Germinal center (tissue), 1 donor: ENCODE measurements around the gene SRSF8.
A peak's percentile ranks its signal among the peaks of the same experiment; 100 is the strongest.
"Not testable (repeated sequence)": the region's sequence is repeated elsewhere in the genome, so short reads cannot be mapped to it uniquely, and the experiment has no call there.

Experiments used
- DNase-seq: peaks from one replicate; pipeline ENCODE4 v3.0.0; 2012; ENCODE audit warnings: mixed read lengths, low spot score

SRSF8 gene

DNA sequence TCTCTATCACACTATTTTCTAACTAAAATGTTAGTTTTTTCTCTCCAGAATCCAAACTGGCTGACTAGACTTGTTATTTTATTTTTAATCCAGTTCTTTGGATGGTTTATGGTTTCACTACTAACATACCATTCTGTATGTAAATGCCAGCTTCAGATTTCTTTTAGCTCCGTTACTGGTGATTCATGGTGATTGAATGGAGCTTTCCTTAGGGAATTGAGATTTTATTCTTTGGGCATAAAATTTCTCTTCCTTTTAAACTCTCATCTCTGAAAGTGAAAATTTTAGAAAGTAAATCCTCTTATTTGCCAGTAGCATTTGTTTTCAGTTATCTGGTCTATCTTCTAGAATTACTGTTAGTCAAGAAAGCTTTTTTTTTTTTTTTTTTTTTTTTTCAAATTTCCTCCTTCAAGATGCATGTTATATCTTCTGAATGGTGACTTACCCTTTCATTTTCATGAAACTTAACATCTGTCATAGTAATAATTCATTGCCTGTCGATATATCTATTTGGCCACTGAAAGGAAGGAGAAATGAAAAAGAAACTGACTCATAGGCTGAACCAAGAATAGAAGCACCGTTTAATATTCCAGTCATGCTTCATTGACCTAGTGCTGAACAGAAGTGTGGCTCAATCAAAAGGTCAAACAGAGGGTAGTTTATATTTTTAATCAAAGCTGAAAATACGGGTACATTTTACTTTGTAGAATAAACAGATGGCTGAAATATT lies 29.3 kb downstream of the SRSF8 start:
- peak; percentile 64 for DNase-seq

DNA sequence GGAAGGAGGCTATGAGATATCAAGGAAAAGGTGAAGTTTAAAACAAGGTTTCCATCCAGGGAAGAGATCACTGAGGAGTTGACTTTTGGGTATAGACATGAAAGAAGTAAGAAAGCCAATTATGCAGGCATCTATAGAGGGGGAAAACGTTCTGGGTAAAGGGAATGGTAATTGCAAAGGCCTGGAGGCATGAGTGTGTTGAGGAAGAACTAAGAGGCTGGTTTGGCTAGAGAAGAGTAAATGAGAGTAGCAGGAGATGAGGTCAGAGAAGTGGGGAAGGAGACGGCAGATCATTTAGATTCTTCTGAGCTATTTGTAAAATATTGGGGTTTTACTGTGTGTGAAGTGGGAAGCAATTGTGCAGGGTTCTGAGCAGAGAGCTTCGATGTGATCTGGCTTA lies 30.5 kb downstream of the SRSF8 start:
- DNase-seq, result no peak

DNA sequence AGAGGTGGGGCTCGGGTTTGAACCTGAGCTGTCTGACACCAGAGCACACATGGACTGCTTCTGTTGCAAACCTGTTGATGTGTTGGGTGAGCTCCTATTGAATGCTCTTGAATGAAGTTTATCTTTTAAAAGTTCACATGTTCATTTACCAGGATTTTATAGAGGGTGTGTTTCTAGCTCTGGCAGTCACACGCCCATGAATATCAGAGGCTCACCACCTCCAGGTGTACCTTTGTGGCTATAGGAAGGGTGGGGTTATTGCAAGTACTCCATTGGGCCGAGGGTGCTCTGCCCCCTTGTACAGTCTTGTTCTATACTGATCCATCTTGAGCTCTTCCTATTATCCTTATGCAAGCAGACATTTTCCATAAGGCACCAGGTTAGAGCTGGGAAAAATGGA lies 32.1 kb downstream of the SRSF8 start:
- no peak for DNase-seq

DNA sequence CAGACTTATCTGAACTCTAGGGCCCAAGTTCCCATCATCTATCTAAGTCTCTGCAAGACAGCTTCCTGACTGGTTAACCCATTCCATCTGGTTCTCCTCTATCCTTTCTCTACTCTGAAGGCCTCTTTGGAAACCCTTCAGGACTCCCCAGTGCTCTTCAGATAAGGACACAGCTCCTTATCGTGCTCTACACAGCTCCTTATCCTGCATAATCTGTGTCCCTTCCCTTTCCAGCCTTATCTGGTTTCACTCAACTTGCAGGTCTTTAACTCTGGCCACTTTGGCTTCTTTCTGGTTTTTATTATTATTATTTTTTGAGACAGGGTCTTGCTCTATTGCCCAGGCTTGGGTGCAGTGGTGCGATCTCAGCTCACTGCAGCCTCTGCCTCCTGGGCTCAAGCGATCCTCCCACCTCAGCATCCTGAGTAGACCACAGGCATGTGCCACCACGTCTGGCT lies 33.5 kb downstream of the SRSF8 start:
- no peak for DNase-seq

DNA sequence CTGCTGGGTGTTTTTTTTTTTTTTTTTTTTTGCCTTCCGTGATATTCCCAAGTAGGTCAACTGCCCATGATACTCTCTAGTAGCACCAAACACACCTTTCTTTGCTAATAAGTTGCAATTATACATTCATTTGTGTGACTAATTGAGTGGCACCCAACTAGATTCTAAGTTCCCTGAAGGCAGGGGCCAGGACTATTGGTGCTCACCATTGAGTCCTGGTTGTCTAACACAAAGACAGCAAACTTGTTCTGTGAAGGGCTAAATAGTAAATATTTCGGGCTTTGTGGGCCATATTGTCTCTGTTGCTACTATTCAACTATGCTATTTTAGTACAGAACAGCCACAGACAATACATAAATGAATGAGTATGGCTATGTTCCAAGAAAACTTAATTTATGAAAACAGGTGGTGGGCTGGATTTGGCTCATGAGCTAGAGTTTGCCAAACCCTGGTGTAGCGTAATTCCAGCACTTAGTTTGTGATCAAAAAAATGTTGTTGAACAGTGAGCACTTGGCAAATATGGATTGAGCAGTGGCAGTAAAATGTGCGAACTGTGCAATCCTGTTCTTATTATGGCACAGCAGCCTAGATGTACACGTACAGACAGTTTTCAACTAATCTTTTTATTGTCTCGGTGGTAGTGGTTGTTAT lies 34.3 kb downstream of the SRSF8 start:
- DNase-seq, result no peak

DNA sequence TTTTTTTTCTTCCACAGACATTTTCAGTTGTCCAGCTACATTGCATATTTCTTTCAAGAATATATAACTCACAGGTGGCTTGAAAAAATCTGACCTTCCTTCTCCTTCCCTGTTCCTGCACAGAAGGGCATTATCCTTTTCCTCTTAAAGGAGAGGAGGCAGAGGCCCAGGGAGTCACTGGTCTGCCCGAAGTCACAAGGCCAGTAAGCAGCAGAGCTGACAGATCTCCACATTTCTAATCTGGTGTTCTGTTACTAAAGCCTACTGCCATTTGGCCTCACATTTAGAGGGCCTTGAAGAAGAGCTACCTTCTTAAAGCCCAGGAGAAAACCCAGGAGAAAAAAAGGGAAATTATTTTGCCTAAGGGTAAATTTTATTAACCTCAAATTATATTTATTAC lies 35.2 kb downstream of the SRSF8 start:
- DNase-seq, result no peak

DNA sequence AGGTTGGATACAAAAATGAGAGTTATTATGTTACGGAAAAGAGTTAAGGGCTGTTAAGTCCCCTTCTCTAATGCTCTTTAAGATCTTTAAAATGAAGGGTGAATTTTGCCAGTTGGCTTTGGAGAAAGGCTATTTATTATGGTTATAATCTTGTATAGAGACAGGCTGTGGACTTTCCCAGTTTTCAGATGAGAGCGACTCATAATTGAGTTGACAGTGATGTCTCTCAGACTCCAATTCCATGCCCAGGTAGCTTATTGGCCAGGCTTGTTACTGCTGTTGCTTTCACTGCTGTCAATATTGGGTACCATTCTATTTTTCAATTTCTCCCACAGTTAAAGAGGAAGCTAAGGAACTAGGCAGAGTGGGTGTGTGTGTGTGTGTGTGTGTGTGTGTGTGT lies 36.0 kb downstream of the SRSF8 start:
- no peak for DNase-seq

DNA sequence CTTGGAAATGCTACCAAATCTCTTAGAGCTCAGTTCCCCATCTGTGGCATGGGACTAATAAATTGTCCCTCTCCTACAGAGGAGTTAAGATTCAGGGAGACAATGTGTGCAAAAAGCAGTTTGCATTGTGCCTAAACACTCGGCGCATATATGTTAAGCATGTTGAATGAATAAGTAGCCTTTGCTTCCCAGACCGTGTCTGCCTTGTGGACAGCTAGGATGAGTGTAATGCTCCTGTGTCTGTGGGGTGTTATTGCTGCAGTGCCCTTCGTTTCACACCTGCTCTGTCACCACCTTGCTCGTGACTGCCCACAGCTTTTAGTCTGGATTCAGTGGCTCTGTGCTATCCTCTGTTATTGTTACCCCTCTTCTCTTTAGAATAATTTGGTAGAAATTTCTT lies 37.0 kb downstream of the SRSF8 start:
- DNase-seq, result no peak

DNA sequence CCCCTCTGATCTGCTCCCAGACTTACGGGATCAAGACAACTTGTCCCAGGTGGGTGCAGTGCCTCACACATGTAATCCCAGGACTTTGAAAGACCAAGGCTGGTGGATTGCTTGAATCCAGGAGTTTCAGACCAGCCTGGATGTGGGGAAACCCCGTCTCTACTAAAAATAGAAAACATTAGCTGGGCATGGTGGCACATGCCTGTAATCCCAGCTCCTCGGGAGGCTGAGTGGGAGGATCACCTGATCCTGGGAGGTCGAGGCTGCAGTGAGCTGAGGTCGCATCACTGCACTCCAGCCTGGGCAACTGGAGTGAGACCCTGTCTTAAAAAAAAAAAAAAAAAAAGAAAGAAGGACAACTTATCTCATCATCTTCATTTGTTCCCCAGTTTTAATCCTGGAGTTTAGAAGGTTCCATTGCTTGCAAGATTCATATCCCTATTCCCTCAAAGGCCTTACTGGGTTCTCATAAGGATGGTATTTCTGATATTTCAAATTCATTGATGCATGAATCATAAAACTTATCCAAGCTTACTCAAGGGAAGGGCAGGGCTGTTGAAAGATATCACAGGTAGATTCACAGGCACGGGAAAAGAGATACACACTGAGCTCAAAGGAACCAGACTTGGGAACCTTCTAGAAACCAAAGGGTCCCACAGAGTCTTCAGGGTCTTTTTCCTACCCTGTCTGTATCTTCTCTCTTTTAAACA lies 37.6 kb downstream of the SRSF8 start:
- no peak for DNase-seq

DNA sequence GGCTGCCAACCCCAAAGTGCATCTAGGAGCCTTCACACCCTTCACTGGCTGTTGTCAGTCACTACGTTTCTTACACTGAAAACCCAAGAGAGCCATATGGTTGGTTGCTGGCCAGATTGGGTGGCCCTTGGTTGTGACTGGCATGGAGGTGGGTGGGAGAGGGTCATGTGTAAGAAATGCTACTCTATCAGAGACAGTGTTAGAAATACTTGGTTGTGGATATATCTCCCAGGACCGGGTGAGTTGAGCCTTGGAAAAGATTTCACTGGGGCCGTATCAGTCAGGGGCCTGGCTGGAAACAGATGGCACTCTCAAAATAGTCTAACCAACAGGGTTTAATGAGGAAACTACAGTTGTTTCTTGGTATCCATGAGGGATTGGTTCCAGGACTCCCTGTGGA lies 38.1 kb downstream of the SRSF8 start:
- DNase-seq, result no peak

DNA sequence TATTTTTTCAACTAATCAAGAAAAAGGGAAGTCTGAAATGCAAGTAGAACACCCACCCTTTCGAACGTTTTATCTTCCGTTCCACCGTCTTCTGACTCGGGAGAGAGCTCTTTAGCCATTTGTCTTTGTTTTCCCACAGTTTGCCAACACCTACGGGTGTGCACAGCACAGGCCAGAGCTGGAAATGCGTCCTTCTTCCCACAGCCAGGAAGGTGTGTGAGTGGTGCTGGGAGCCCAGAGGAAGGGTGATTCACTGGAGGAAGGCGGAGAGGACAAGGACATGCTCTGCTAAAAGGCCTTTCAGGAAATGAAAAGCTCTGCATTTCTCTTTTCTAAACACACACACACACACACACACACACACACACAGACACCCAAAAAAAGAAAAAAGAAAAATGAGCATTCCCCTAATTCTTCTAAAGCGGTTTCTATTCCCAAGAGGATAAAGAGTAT lies 41.5 kb downstream of the SRSF8 start:
- DNase-seq, result no peak

DNA sequence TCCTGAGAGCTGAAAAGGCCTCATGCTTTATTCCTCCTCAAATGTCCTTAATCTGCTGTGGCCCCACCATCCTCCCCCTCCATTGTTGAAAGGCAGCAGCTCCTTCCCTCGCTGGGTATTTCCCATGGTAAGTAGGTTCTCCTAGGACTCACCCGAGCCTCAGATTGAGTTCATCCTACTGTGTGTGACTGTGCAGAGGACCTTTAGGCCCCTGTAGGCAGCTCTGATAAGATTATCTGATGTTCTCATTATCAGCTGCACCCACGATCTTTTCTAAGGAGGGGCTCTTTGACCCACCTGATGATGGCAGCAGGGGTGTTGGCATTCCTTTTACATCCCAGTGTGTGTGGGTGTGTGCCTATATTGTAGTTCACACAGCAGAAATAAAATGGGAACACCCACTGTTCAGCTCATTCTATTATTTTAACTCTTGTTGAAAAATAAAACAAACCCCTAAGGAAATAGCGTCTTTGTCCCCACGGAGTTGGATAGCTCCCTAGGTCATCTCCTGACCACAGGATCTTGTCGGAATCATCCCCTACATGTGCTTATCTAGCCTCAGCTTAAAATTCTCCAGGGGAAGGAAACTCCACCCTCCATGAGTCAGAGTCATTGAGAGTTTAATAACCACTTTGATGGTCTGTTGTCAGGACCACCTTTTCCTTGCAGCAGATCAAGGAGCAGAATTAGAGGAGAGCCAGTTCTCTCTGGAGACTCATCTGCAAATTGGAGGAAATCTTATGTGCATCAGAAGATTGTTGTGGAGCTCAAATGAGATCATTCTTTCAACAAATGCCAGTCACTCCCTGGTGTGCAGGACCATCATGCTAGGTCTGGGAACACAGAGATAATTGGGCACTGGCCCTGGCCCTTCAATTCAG lies 42.2 kb downstream of the SRSF8 start:
- DNase-seq, result no peak

DNA sequence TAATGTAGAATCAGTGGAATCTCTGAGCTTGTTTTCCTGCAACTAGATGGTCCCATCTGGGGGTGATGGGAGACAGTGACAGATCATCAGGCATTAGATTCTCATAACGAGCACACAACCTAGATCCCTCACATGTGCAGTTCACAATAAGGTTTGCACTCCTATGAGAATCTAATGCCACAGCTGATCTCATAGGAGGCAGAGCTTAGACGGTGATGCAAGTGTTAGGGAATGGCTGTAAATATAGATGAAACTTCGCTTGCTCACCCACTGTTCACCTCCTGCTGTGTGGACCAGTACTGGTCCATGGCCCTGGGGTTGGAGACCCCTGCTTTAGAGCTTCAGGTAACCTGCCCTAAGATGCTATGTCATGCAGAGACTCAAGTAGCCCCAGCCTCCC lies 44.8 kb downstream of the SRSF8 start:
- not testable (repeated sequence) for DNase-seq

DNA sequence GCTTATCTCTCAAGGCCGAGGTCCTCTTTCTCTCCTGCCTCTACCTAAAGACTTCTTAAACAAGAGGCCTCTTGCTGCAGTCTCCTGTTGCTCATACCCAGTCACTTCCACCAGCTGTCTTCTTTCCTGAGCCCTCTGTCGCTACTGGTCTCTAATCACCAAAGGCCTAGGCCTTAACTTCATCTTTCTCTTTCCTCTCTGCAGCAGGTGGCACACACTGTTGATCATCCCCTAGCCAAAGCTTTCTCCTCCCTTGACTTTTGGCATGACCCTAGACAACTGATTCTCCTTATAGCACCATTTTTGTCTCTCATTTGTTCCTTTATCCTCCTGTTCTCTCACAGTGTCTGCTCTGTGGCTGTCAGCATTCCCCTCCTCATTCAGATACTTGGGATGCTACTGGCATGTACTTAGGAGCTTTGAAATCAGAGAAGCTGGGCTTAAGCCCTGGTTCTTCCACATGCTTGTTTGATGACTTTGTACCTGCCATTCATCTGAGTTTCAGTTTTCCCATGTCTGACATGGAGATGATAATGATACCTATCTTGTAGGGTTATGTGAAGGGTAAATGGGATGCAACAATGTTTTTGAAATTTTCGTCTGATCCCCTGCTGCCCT lies 45.3 kb downstream of the SRSF8 start:
- DNase-seq, result no peak

DNA sequence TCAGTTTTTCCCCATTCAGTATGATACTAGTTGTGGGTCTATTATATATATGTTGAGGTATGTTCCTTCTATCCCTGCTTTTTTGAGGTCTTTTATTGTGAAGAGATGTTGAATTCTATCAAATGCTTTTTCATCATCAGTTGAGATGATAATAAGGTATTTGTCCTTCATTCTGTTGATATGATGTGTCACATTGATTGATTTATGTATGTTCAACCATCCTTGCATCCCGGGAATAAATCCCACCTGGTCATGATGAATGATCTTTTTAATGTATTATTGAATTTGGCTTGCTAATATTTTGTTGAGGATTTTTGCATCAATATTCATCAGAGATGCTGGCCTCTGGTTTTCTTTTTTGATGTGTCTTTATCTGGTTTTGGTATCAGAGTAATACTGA lies 48.9 kb downstream of the SRSF8 start:
- no peak for DNase-seq

DNA sequence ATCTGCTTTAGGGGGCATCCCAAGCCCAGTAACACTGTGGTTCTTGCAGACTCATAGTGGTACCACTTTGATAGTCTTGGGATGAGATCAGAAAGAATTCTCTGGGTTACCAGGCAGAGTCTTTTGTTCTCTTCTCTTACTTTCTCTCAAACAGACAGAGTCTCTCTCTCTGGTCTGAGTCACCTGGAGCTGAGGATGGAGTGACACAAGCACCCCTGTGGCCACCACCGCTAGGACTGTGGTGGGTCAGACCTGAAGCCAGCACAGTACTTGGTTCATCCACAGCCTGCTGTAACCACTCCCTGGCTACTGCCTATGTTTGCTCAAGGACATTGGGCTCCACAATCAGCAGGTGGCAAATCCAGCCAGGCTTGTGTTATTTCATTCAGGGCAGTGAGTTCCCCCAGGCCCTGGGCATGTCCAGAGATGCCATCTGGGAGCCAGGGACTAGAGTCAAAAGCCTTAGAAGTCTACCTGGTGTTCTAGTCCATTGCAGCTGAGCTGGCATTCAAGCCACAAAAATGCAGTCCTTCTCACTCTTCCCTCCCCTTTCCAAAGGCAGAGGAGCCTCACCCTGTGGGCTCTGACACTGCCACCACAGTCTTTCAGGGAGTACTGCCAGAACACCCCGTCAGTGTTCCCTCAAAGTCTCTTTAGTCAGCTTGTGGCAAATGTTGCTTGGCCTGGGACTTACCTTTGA lies 52.8 kb downstream of the SRSF8 start:
- DNase-seq, result no peak
